Activated CD4-positive, alpha-beta T cell treated with anti-CD3 and anti-CD28 coated beads for 1 hour (primary cell): ENCODE results near the gene HELZ.

Experiments
- DNase-seq: peaks from one replicate; pipeline ENCODE4 v3.0.0-alpha.2; 2020

Gene HELZ

DNA sequence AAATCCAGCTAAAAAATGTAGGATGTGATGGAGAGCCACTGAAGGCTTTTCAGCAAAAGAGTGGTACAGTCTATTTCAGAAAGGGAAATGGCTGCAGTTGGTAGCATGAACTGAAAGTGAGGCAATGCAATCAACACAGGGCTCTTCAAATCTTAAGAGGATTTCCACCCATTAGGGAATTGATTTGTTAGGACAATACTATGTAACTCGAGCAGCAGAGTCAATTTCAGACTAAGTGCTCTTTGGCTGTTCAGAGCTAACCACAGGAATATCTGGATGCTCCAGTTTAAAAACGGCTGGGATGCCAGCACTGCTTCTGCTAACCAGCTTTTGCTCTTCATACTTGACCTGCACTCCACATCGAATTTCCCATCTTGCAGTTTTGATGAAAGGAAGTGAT lies 176.0 kb downstream of the HELZ start:
- no peak for DNase-seq

DNA sequence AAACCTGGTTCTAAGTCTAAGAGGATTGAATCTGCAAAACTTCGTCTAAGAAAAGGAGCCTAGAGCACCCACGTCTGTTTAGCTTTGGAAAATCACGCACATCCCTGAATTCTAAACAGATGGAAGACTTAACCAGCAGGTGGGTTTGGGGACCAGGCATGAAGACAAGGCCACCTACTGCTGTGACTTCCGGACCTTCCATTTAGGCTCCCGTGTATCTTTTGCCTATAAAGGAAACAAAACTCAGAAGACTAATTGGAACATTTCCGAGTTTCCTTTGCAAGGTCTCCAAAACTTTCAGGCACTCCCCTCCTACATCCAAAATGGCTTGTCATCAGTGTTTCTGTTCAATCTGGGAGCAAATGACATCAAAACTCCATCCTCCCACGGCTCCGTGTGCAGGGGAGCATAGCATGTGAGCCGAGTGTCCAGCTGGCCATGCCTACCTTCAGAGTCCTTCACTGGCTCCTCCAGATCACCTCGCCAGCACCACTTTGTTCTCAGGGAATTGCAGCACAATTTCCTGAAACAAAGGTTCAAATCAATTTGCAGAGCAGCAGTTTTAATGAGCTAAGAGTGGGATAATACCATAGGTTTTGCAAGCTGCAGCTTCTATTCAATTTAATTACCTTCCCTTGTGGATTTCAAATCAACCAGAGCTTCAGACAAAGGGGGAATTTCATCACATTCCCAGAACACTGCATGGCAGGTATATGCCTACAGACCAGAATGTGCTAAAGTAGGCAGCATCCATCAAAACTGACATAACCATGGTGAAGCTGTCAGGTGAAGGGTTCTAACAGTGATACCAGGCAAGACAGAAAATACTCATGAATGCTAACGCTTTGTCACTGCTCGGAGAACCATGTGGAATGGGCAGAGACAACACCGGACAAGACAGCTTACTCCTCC lies 177.2 kb downstream of the HELZ start:
- no peak for DNase-seq

DNA sequence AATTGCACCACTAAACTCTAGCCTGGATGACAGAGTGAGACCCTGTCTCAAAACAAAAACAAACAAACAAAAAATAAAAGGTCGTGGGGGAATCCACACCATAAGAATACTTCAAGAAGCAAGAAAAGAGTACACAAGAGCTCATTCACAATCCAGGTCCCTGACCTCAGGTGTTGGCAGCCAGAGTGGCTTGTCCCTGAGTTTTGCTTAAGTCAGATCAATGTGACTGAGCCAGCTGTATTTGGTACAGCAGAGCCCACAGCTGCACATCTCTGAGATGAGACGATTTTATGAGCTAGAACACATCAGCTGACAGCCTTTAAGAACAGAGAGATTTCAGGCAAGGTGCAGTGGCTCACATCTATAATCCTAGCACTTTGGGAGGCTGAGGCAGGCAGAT lies 178.3 kb downstream of the HELZ start:
- DNase-seq, result no peak

DNA sequence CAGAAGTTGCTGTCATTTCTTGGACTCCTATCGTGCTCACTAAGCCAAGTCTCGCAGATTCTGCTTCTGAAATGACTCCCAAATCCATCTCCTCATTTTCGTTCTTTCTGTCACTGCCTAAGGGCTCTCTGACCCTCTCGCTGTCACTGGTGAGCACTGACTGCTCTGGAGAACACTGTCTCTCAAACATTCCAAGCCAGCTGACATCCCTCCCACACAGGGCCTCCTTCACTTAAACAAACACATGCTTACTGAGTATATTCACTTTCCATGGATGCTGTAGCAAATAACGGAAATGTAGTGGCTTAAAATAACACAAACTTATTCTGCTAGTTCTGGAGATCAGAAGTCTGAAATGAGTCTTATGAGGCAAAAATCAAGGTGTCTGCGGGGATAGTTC lies 181.9 kb downstream of the HELZ start:
- no peak for DNase-seq

DNA sequence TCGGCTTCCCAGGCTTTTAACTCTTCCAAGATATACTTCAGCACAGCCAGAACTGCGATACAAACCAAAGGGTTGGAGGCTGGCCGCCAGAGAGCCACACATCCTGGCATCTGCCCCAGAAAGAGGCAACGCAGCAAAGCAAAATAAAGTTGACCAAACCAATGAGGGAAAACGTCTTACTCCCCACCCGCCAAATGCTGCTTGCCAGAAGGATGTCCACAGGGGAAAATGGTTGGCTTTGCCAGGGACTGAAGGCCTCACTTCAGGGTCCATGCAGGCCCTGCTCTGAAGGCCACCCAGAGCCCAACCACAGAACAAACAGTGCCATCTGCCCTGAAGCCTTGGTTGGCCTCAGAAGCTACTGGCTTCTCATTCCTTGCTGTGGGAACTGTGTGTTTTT lies 185.6 kb downstream of the HELZ start:
- no peak for DNase-seq

DNA sequence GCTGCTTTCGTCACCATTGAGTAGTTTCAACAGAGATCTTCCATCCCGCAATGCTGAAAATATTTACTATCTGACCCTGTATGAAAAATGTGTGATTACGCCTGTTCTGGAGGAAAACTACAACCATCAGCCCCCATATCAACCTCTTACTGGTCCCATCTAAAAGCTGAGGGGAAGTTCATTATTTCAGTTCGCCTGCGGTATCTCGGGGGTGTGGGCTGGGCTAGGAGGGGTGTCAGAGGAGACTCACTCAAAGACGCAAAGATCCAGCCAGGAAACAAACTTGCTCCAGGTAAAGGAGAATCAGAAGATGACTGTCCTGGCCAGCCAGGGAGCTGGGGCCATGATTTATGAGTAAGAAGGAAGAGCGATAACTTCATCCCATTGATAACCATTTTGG lies 187.0 kb downstream of the HELZ start:
- no peak for DNase-seq

DNA sequence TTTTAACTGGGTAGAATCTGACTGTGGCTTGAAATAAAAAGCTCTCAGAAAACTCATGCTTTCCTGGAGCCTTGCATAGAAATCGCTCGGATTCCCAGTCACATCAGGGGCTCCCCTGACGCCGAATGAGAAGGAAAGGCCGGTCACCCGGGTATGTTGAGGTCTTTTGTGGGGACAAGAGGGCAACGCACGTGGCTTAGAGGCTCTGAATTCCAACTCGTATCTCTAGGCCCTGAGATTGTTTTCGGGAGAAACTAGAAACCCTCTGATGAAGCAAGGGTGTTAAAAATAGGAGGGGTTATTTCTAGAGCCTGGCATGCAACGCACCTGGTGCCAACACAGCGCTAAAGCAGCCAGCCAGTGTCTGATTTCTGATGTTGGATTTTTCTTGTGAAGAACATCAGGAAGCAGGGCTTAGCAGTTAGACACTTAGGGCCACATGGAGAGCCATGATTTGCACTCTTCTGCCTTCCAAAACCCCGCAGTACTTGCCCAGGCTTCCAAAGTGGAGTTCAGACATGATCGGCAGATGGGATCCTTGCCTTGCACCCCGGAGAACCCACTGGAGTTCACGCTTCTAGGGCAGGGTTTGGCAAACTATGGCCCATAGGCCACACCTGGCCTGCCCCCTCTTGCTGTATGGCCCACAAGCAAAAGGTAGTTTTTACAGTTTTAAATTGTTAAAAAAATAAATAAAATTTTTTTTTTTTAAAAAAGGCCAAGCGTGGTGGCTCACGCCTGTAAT lies 188.1 kb downstream of the HELZ start:
- no peak for DNase-seq

DNA sequence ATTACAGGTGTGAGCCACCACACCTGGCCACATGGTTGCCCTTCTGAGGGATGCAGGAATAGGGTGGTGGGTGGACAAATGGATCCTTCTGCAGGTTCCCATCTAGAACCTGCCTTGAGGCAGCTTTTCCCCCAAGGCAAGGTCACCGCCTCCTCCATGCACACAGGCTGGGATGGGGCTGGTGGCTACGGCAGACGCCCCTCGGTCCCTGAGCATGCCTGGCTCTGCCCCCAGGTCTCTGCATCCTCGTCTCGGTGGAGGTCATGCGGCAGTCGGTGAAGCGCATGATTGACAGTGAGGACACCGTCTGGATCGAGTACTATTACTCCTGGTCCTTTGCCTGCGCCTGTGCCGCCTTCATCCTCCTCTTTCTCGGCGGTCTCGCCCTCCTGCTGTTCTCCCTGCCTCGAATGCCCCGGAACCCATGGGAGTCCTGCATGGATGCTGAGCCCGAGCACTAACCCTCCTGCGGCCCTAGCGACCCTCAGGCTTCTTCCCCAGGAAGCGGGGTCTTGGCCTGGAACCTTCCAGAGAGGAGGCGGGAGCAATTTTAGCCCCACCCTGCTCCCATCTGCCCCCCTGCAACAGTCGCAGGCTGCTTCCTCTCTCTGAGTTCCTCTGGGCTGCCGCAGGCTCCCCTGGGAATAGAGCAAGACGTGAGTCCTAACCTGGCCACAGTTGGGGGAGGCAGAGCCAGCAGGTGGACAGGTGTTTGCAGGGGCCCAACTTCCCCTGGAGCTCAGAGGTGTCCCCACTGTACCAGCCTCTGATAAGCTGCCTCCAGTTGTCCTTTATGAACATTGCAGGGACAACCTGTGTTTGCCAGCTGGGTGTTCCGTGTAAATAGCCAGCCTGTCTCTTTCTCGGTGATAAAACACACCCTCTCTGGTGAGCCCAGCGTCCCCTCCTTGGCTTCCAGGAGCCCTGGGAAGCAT lies 188.9 kb downstream of the HELZ start:
- no peak for DNase-seq

DNA sequence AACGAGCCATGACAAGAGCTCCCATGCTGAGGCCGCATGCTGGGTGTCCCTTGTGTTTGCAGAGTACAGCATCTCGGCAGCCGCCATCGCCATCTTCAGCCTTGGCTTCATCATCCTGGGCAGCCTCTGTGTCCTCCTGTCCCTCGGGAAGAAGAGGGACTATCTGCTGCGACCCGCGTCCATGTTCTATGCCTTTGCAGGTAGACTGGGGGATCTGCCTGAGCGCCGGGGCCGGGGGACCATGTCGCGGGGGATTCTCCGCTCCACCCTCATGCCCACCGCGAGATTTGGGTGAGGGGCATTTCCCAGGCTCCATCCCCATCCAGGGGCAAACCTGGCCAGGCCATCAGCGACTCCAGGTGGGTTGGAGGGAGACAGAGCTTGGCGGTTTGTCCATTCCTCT lies 190.0 kb downstream of the HELZ start:
- no peak for DNase-seq

DNA sequence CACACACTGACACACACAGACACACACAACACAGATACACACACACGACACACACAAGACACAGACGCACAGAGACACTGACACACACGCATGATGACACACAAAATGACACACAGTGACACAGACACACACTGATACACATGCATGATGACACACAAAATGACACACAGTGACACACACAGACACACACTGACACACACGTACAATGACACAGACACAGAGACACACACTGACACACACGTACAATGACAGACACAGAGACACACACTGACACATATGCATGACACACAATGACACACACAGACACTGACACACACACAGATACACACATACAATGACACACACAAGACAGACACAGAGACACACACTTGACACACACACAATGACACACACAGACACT lies 190.4 kb downstream of the HELZ start:
- DNase-seq, result no peak

DNA sequence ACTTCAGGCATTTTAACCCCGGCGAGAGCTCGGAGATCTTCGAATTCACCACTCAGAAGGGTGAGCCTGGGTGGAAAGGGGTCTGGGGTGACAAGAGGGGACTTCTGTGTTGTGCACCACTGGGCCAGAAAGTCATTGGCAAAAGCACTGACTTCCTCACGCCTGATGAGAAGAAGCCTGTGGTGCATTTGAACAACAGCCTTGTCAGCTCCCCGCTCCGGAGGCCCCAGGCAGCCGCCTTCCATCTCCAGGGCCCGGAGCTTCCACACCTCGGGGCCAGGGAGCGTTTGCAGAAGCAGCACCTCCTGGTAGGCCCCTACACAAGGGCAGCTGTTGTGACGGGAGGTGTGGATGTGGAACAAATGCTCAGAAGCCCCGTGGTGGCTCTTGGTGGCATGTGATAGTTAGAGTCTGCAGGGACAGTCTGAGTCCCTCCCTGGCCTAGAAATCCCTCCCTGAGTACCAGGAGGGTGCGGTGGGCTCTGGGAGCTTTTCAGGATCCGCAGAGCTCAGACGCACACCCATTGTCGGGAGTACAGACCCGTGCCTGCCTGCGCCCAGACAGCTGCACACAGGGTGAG lies 190.9 kb downstream of the HELZ start:
- no peak for DNase-seq

DNA sequence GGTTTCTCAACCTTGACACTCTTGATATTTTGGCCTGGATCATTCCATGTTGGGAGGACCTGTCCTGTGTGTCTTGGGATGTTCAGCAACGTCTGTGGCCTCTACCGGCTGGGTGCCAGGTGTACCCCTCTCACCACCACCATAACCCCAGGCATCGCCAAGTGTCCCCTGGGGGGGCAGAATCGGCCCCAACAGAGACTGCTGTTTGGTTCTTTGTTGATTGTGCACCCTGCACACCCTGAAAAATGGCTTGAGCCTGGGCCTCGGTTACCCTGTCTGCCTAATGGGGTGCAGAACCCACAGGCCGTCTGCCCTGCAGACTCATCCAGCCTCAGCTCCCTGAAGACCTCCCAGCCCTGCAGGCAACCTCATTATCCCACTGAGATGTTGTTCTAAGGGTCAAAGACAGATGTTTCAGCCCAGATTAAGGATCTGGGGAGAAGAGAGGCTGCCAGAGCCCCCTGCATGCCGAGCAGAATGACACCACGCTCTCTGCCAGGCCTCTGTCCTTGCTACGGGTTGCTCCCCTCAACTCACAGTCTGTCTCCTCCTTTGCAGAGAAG lies 191.5 kb downstream of the HELZ start:
- no peak for DNase-seq

DNA sequence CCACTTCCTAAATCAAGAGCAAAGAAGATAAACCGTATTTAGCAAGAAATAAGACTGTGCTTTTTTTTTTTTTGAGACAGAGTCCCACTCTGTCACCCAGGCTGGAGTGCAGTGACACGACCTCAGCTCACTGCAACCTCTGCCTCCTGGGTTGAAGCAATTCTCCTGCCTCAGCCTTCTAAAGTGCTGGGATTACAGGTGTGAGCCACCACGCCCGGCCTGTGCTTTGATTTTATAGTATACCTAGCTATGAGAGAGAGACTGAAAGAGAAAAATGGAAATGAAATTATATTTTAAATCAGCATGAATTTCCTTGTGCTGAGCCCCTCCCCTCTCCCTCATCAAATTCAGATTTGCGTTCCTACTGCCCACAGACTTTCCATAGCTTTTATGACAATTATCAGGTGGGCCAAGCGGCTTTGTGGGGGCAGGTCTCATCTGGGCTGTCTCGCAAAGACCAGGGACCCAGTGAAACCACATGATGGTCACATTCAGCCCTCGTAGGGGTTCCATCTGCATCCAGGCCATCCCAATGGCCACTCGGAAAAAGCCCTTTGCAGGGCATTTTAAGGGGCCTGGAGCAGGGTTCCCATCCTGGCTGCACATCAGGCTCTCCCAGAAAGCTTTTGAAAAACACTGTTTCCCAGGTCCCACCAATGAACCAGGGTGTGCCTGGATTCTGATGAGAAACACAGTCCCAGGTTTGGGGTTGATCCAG lies 192.1 kb downstream of the HELZ start:
- DNase-seq, result no peak

DNA sequence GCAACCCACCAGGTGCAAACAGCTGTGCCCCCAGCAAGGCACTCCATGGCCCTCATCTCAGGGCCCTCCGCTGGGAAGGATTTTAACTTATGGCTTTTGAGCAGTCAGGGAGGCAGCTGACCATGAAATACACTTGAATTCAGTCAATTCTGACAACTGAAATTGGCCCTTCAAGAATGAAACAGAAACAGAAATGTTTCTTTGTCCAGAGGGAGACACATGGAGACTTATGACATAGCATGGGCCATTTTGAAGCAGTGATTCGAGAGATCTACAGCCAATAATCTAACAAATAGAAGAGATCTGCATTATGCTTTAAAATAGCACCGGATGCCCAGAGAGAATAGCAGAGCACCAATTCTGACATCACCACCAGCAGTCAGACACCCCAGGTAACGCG lies 193.2 kb downstream of the HELZ start:
- DNase-seq, result no peak

DNA sequence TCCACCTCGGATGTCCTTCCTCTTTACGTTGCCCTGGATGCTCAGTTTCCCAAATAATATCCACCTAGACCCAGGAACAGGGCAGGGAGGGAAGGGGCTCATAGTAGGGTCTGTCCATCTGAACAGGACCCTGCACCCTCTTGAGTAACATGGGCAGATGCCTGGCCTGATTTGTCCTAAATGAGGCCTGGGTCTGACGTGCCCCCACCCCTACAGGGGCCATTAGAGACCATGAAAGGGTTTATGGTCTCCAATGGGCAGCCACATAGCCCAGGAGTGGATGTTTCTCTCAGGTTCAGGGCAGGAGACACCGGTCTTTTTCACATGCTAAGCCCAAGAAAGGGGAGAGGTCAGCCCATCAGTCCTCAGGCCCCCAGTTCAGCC lies 193.8 kb downstream of the HELZ start:
- no peak for DNase-seq

DNA sequence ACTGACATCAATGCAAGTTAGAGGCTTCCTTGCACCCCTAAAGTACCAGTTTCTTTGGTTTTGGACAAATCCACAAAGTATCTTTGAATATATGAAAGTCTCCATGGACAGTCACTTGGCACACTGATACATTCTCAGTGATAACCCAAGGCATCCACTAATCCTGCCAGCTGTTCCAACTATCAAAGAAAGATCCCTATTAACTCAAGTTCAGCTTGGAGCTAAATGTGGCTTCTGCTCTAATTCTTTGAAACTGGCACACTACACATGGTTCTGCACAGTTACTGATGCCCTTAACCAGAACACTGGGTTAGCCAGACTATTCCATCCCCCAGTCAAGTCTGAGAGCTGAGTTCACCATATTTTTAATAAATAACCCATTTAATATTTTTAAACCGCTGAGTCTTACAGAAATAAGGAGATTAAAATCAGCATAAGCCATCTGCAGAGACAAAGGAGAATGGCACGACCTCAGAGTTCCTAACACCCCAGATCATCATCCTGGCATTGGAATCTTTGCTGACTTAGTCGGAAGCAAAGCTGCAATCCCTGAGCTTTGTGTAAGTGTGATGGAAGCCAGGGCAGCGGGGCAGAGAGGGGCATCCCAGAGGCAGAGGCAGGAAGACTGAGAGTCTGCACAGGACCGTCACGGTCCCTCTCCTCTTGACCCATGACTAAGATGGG lies 194.4 kb downstream of the HELZ start:
- no peak for DNase-seq

DNA sequence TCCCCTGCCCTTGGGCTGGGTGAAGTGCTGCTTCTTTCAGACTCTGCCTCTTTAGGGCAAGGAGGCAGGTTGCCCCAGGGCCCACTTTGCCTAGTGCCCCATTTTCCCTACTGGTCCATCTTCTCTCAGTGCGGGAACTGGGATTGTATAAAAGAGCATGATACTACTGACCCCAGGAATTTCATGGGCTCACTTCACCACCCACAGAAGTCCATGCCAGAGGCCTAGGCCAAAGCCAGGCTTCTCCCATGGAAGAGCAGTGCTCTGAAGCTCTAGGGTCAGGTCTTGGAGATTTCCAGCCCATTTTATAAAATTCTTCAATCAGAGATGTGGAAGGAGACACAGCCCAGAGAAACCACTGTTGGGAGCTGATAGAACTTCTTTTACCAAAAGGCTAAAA lies 194.9 kb downstream of the HELZ start:
- DNase-seq, result no peak

DNA sequence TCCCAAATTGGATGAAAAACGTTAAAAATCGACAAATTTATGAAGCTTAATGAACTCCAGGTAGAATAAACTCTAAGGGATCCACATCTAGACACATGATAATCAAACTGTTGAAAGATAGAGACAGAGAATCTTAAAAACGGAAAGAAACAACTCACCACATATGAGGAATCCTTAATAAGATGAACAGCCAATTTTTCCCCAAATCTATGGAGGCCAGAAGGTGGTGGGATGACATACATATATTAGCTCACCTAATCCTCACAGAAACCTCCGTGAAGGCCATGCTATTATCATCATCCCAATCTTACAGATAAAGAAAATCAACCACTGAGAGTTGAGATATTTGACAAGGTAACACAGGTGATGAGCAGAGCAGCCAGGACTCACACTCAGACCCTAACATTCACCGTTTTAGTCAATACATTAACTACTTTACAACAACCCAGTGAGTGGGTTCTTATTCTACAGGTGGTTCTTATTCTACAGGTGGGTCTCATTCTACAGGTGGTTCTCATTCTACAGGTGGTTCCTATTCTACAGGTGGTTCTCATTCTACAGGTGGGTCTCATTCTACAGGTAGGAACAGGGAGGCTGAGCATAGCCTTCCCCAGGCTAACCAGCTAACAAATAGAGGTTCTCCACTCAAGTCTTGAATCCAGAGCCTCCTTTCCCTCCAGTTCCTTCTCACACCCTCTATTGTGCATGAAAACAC lies 195.8 kb downstream of the HELZ start:
- no peak for DNase-seq

DNA sequence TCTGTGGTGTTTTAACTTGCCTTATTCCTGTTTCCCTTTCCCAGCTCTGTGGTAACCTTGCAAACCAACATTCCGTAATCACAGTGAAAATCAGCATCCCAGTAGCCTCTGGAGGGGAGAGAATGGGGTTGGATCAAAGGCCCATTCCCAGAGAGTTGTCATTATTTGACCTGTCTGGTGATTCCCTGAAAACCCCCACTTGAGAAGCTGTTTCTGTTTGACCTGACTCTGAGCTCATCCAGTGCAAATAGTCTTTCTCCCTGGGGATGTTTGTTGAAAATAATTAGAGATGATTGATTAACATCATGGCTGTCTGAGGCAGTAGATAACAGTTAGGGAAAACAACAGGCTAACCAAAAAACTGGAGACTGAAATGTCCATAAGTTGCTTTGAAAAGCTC lies 197.6 kb downstream of the HELZ start:
- DNase-seq, result no peak

DNA sequence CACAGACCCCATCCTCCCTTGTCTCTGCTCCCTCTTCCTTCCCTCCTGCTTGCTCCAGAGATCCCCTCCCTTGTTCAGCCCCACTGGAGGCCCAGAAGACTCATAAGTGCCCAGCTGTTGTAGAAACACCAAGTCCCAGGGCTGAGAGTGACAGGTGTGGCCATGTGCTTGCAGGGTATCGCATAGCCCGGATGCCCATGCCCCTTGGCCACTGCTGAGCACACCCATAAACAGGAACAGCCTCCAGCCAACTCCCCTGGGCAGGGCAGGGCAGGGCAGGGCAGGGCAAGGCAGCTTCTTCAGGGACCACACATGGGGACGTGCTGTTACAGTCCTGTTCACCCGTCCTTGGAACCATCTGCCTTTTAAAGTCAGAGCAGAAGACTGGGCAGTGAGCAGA lies 198.6 kb downstream of the HELZ start:
- no peak for DNase-seq

DNA sequence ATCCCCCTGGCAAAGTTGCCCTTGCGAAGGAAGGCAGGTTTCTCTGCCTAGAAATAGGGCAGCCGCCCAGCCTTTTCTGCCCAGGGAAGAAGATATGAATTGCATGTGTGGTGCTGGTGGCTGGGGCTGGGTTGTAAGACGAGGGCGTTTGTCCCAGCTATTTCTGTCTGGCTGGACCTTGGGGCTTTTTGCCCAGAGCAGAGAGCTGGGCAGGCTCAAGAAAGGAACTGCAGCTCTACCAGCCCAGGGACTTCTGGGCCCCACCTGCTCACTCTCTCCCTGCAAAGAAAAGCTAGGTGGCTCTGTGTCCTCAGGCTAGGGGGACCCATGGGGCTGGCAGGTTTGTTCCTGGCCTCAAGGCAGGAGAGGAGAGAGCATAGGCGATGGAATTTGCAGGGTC lies 200.1 kb downstream of the HELZ start:
- no peak for DNase-seq
